Hepatocyte (in vitro differentiated cells): Measurements from ENCODE around the gene SPIB.

ENCODE experiments used
- CTCF ChIP-seq: fragments of 200-600 bp; sonication (generic); IDR thresholded peaks from 2 replicates; pipeline ENCODE4 v1.5.1; 2016; ENCODE audit warnings: antibody characterized with exemption, mild to moderate bottlenecking; ENCODE audit not compliant: poor library complexity
- EZH2 ChIP-seq: fragments of 200-600 bp; sonication (generic); IDR thresholded peaks from 2 replicates; pipeline ENCODE4 v1.6.1; 2016; ENCODE audit warnings: antibody characterized with exemption, mild to moderate bottlenecking, borderline replicate concordance
- EZH2phosphoT487 ChIP-seq: fragments of 200-600 bp; sonication (generic); IDR thresholded peaks from one replicate; pipeline ENCODE4 v1.6.1; 2018; ENCODE audit warnings: antibody characterized with exemption, mild to moderate bottlenecking, low read depth, moderate library complexity; ENCODE audit not compliant: unreplicated experiment, severe bottlenecking

GRCh38 chr19:50451223-50451534, 32.4 kb downstream of the SPIB start:
- TF ChIP-seq CTCF (no peak), EZH2 (no peak), EZH2phosphoT487 (no peak)
